ENCODE data around the gene SP4.

Gene SP4

GRCh38 chr7:21443149-21443841, 15.4 kb downstream of the SP4 start:
- DNase-seq (ENCODE audit: low read depth in 3 of 3): no peak

GRCh38 chr7:21448974-21449373, 21.1 kb downstream of the SP4 start:
- DNase-seq (ENCODE audit: low read depth in 3 of 3): no peak

- no peak for DNase-seq (ENCODE audit: low read depth in 3 of 3)
Measured at GRCh38 chr7:21450076-21450475, 22.2 kb downstream of the SP4 start.

GRCh38 chr7:21450941-21451340, 23.1 kb downstream of the SP4 start:
- no peak for DNase-seq (ENCODE audit: low read depth in 3 of 3)

GRCh38 chr7:21454182-21454581, 26.3 kb downstream of the SP4 start:
- DNase-seq (ENCODE audit: low read depth in 3 of 3): no peak

- no peak for DNase-seq (ENCODE audit: low read depth in 3 of 3)
Measured at GRCh38 chr7:21454906-21455305, 27.0 kb downstream of the SP4 start.

- no peak for DNase-seq (ENCODE audit: low read depth in 3 of 3)
Measured at GRCh38 chr7:21461282-21461681, 33.4 kb downstream of the SP4 start.

- DNase-seq (ENCODE audit: low read depth in 3 of 3): no peak
Measured at GRCh38 chr7:21462081-21462480, 34.2 kb downstream of the SP4 start.

GRCh38 chr7:21463524-21463923, 35.6 kb downstream of the SP4 start:
- DNase-seq (ENCODE audit: low read depth in 3 of 3): no peak

GRCh38 chr7:21468969-21469368, 41.1 kb downstream of the SP4 start:
- DNase-seq (ENCODE audit: low read depth in 3 of 3): no peak

GRCh38 chr7:21469894-21470293, 42.0 kb downstream of the SP4 start:
- no peak for DNase-seq (ENCODE audit: low read depth in 3 of 3)

GRCh38 chr7:21472029-21472428, 44.1 kb downstream of the SP4 start:
- no peak for DNase-seq (ENCODE audit: low read depth in 3 of 3)

GRCh38 chr7:21476429-21476828, 48.5 kb downstream of the SP4 start:
- no peak for DNase-seq (ENCODE audit: low read depth in 3 of 3)

- no peak for DNase-seq (ENCODE audit: low read depth in 3 of 3)
Measured at GRCh38 chr7:21480693-21481403, 53.0 kb downstream of the SP4 start.

GRCh38 chr7:21486511-21486910, 58.6 kb downstream of the SP4 start:
- no peak for DNase-seq (ENCODE audit: low read depth in 3 of 3)

- no peak for DNase-seq (ENCODE audit: low read depth in 3 of 3)
Measured at GRCh38 chr7:21495731-21496130, 67.8 kb downstream of the SP4 start.

GRCh38 chr7:21497072-21497471, 69.2 kb downstream of the SP4 start:
- DNase-seq (ENCODE audit: low read depth in 3 of 3): no peak

- DNase-seq (ENCODE audit: low read depth in 3 of 3): no peak
Measured at GRCh38 chr7:21500117-21500832, 72.4 kb downstream of the SP4 start.

- DNase-seq (ENCODE audit: low read depth in 3 of 3): no peak
Measured at GRCh38 chr7:21504021-21504420, 76.1 kb downstream of the SP4 start.

GRCh38 chr7:21507627-21508343, 79.9 kb downstream of the SP4 start:
- DNase-seq (ENCODE audit: low read depth in 3 of 3): peak in 2 of 3 donors; percentile 9 to 20

GRCh38 chr7:21508538-21508937, 80.7 kb downstream of the SP4 start:
- no peak for DNase-seq (ENCODE audit: low read depth in 3 of 3)

GRCh38 chr7:21514062-21514461, 86.2 kb downstream of the SP4 start:
- no peak for DNase-seq (ENCODE audit: low read depth in 3 of 3)
